Fibroblast of skin of left quadriceps (primary cell): ENCODE measurements around the gene PCBP2.
"Not testable (repeated sequence)": the region's sequence is repeated elsewhere in the genome, so short reads cannot be mapped to it uniquely, and the experiment has no call there.

Experiments
- DNase-seq, 2 experiments: peaks; one replicate each; pipeline ENCODE4 v3.0.0-alpha.2; 2013; ENCODE audit warnings: low read depth in 2 of 2

PCBP2 gene

DNA sequence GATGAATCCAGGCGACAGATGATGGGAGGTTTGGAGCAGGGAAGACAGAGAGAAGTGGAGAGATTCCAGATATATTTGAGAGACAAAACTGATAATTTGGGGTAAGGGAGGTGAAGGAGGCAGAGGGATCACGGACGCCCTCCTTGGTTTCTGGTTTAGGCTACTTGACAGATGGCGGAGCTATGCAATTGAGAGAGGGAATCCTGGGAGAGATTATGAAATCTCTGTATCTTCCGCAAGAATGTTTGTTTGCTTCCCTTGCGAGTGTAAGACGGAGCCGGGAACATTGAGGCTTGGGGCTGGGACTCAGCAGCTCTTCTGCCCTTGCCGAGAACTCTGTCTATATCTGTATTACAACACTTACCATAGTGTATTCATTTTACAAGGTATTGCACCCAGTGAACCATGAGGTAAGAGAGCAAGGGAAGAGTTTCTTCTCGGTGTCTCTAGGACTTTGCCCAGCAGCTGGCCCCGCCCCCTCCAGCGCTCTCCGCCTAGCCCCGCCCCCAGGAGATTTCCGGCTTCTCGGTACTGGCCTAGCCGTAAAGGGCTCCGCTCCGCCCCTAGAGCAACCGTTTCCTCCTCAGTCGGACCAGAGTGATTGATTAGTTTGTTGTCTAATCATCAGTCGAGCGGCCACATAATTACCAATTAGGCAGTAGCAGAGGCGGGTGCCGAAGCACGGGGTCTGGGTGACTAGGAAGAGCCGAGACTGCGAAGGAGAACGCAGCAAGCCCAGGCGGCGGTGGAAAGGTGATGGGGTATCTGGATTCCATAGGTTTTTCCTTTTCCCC, 10.7 kb upstream of the PCBP2 start, which contains the start of gene PRR13:
PRR13 (plus strand) TSS at position 695 of the 794 bp plus-strand sequence. CDS start 981 bp downstream, outside the sequence.
- peak; percentile 99 for DNase-seq

DNA sequence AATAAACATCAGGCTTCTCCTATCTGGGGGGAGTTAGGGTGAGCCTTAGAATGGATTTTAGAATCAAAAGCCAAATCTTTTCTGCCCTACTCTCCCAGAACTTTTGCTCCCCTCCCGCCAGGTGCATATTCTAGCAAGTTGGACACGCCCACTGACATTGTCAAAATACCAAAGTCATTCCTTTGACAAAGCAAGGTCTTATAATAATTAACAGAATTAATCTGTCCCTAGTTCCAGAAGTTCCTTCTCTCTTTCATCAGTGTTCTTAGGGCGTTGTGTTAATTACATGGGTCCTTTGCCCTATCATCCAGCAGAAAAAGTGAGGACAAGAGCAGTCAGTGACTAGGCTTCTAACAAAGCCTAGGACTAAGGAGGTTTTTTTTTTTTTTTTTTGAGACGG, 7.9 kb upstream of the PCBP2 start:
- no peak for DNase-seq

GRCh38 chr12:53444593-53445325, 7.1 kb upstream of the PCBP2 start:
- not testable (repeated sequence) for DNase-seq

DNA sequence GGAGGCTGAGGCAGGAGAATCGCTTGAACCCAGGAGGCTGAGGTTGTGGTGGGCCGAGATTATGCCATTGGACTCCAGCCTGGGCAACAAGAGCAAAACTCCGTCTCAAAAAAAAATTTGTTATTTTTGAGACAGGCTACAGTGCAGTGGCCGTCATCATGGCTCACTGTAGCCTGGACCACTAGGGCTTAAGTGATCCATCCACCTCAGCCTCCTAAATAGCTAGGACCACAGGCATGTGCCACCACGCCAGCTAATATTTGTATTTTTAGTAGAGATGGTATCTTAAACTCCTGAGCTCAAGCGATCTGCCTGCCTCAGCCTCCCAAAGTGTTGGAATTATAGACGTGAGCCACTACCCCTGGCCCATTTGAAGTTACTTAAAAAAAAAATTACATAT, 966 bp upstream of the PCBP2 start:
- no peak for DNase-seq

DNA sequence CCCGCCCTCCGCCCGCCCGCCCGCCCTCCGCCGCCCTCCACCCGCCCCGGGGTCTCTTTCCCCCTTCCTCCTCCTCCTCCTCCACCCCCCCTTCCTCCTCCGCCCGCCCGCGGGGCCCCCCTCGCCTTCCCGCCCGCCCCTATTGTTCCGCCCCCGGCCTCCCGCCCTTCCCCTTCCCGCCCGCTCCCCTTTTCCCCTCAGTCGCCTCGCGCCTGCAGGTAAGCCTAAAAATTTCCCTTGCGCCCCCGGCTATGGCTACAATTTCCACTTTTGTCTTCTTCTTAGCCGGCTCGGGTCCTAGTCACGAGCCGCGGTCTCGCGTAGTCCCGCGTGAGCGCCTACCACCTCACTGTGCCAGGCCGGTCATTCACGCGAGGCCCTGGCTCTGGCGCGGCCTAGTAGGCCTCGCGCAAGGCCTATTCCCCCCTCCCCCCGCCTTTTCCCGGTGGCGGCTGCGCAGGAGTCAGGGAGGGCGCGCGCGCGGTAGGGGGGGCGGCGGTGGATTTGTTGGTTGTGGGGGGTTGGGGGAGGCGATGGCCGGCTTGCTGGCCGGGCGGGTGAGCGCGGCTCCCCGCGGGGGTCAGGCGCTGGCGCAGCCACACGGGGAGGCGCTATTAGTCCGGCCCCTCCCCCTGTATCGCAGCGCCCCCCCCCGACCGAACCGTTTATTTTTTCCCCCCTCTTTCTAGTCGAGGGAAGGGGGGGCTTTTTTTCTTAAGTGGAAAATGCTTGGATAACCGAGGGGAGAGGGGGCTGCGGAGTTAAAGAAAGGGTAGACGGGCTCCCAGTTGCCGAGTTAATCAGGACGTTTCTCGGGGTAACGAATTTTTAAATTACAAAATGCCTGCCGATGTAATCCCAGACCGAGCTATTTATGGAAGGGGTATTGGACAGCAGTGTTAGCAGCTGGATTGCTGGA, 516 bp downstream of the PCBP2 start:
- peak; percentile 60 to 66 for DNase-seq

DNA sequence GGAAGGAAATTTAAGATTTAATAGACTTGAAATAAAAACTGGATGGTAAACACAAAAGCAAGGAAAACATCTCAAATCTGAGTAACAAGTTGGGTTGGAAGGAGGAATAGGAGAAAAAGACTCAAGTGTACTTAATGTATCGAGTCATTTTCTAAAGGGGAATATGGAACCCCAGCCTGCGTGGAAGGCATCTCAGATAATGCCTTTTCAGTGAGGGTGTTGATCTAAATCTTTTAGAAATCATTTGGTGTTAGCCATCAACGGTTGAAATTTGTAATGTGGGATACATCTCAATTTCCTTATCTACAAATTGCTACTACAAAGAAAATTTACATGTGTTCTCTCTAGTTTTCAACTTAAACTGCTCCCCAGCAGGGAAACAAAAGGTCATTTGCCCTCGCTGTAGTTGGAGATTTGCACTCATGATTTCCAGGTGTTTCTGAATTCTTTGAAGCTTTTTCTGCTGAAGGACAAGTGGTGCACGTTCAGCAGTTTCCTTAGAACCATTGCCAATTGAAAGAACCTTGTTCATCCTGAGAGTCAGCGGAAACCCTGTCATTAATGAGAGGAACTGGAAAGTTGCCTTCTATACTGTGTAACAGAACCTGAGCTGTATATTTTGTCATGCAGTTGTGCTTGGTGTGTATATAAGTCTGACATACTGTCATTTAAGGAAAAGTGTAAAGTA, 2.2 kb downstream of the PCBP2 start:
- DNase-seq, result no peak

DNA sequence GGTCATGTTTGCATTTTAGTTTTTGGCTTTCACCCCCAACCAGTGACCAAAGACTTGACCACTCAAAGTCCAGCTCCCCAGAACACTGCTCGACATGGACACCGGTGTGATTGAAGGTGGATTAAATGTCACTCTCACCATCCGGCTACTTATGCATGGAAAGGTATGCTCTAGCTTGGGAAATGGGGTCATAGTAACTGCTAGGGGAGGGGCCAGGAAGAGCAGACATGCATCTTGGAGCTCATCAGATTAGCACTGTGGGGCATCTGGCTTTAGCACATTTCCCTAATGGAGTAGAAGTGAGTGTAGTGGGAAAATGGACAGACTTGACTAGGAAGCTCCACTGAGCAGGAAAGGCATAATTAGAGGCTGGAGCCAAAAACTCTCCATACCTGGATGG, 2.8 kb downstream of the PCBP2 start:
- DNase-seq, result no peak

GRCh38 chr12:53456654-53457366, 4.9 kb downstream of the PCBP2 start:
- DNase-seq, result no peak

- DNase-seq, result no peak
Measured at GRCh38 chr12:53459097-53459496, 7.2 kb downstream of the PCBP2 start.

- DNase-seq, result no peak
Measured at GRCh38 chr12:53461059-53461458, 9.2 kb downstream of the PCBP2 start.

DNA sequence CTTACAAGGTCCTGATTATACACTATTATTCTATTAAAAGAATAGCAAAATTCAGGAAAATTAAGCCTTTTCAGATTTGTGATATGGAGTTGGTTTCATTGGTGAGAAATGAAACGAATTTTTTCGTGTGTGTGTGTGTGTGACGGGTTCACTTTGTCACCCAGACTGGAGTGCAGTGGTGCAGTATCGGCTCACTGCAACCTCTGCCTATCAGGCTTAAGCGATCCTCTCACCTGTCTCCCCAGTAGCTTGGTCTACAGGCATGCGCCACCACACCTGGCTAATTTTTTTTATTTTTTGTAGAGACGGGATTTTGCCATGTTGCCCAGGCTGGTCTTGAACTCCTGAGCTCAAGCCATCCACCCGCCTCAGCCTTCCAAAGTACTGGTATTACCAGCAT, 9.7 kb downstream of the PCBP2 start:
- DNase-seq, result no peak

- no peak for DNase-seq
Measured at GRCh38 chr12:53462935-53463334, 11.0 kb downstream of the PCBP2 start.

DNA sequence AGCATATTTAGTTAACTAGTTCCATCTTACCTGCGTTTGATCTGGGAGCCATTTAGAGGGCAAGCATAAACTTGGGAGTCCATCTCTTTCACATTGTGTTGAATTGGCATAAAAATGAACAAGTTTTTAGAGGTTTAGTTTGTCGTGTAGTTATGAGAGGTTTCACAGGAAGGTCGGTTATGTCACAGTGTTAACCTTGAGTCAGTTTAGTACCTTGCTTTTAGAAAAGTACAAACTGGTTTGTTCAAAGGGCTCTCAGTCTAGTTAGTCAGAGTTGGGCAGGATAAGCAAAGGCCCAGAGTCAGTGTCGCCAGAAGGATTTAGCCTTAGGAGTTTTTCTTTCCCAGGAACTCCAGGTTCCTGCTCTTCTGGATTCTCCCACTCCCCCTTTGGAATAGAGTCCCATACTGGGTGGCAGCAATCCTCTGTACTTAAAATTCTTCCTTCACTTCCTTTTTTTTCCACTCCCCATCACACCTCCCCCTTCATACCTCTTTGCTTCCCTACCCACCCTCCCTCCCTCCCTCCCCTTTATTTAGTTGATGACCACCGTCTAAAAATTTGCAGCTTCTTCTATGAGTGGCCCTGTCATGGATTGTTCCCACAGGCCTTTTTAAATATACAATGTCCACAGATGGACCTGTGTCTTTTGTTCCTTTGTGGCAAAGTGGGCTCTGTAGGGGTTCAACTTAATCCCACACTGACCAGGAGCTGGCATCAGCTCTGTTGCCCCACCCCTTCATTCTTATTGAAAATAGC, 12.1 kb downstream of the PCBP2 start:
- no peak for DNase-seq

- no peak for DNase-seq
Measured at GRCh38 chr12:53464685-53465418, 12.9 kb downstream of the PCBP2 start.

DNA sequence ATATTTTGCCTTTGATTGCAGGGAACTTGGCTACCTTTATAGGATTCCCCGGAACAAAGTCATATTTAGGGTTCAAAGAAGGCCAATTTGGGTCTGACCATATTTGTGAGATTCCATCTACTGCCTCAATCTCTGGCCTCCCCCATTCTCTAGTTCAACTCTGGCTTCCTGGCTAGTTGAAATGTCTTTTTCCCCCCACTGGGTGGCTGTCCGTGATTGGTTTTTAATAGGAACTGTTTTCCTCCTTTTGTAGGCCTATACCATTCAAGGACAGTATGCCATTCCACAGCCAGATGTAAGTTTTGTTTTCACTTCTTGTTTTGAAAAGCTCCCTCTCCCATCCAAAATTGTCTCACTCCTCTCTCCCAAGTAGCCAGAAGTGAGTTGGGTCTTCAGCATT, 13.8 kb downstream of the PCBP2 start:
- DNase-seq, result no peak

DNA sequence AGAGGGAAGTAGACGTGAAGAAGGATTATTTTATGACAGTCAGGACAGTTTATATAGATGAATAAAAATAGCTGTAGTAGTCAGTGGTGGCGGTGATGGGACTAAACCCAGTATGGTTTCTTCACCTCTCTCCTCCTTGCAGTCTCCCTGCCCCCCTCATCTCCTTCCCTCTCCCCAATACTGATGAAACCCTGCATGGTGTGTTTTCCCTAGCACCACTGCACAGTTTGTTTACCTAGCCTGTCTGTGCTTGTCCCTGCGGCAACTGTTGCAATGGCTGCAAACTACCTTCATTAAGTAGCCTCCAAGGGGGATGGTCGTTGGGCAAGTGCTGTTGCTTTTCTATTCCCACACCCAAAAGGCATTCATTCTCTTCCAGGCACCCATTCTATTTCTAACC, 14.7 kb downstream of the PCBP2 start:
- DNase-seq, result no peak

DNA sequence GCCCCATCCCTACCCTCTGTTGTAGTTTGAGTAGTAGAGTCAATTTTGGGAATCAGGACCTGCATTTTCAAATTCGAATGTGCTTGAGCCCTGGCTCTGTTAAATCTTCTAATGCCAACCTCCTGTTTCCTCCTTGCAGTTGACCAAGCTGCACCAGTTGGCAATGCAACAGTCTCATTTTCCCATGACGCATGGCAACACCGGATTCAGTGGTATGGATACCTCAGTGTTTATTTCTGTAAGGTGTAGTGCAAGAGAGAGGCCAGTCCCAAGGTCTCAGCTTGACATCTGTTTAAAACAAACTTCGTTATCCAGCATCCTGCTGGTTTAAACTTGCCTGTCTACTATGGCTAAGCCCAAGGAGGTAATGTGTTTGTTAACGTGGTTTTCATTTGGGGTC, 15.2 kb downstream of the PCBP2 start:
- DNase-seq, result no peak

GRCh38 chr12:53467880-53468279, 16.0 kb downstream of the PCBP2 start:
- DNase-seq, result no peak

DNA sequence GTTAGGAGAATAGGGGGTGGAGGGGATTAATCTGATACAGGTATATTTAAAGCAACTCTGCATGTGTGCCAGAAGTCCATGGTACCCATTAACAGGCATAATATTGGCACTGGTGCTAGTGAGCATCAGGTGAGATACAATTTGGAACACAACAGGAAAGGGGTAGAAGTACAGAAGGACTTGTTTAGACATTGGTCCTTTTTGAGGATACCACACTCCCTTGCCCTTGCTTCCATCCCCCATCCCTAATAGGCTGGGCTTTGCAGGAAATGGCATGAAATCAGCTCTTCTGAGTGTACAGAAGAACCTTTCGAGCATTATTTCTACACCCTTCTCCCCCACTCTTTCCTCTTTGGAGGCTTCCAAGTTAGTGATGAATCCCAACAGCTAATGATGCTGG, 16.4 kb downstream of the PCBP2 start:
- DNase-seq, result no peak
